Activated B cell treated with CpG ODN at 0.5 μM for 24 hours (primary cell): ENCODE results near the gene TBL3. TPM values are rescaled to one million over a fixed set of nuclear protein-coding genes. Genes with fewer than 3 reads are reported as not detected.

ENCODE experiments used
- ATAC-seq: fragments of 200-7000 bp; cut with Tn5 transposase; one replicate; pipeline ENCODE4 v1.10.0; 2021; ENCODE audit warnings: low read depth, mild to moderate bottlenecking, moderate library complexity
- CTCF ChIA-PET: fragments of 350-600 bp; sonication (Branson Sonifier 250); formaldehyde crosslinking; loops from one replicate; lab custom pipeline; 2021; ENCODE audit warnings: antibody characterized with exemption; lab: Charles Lee
- POLR2A ChIA-PET: fragments of 350-600 bp; sonication (Branson Sonifier 250); formaldehyde crosslinking; loops from one replicate; lab custom pipeline; 2021; ENCODE audit warnings: antibody characterized with exemption; lab: Charles Lee
- DNase-seq: peaks from one replicate; pipeline ENCODE4 v3.0.0; 2022
- H3K27ac Mint-ChIP-seq: one replicate; pipeline ENCODE4 v1.8.0; 2020; ENCODE audit warnings: mixed read lengths
- H3K27me3 Mint-ChIP-seq: one replicate; pipeline ENCODE4 v1.8.0; 2021; ENCODE audit warnings: mixed read lengths
- H3K36me3 Mint-ChIP-seq: one replicate; pipeline ENCODE4 v1.8.0; 2021; ENCODE audit warnings: low read depth, mixed read lengths
- H3K4me1 Mint-ChIP-seq: one replicate; pipeline ENCODE4 v1.8.0; 2021; ENCODE audit warnings: mixed read lengths
- H3K4me3 Mint-ChIP-seq: one replicate; pipeline ENCODE4 v1.8.0; 2020; ENCODE audit warnings: mild to moderate bottlenecking, mixed read lengths
- H3K9me3 Mint-ChIP-seq: one replicate; pipeline ENCODE4 v1.8.0; 2020; ENCODE audit warnings: mixed read lengths
- intact Hi-C: fragments of 100-400 bp; cut with micrococcal nuclease; formaldehyde crosslinking; loops from one replicate; pipeline ENCODE4 v1.15.1; 2024
- total RNA-seq: library from RNA; stranded (reverse); gene quantifications from 2 replicates; pipeline ENCODE4 v1.2.3, GENCODE V29; 2022
- TF ChIP-seq, protein P1 (sequence below): fragments of 200-600 bp; IDR thresholded peaks from one replicate; pipeline ENCODE4 v1.8.0; 2022; ENCODE audit warnings: antibody characterized with exemption, mild to moderate bottlenecking

Gene TBL3
- total RNA-seq, 1 donor from 2014 or later: 44.2 TPM

DNA sequence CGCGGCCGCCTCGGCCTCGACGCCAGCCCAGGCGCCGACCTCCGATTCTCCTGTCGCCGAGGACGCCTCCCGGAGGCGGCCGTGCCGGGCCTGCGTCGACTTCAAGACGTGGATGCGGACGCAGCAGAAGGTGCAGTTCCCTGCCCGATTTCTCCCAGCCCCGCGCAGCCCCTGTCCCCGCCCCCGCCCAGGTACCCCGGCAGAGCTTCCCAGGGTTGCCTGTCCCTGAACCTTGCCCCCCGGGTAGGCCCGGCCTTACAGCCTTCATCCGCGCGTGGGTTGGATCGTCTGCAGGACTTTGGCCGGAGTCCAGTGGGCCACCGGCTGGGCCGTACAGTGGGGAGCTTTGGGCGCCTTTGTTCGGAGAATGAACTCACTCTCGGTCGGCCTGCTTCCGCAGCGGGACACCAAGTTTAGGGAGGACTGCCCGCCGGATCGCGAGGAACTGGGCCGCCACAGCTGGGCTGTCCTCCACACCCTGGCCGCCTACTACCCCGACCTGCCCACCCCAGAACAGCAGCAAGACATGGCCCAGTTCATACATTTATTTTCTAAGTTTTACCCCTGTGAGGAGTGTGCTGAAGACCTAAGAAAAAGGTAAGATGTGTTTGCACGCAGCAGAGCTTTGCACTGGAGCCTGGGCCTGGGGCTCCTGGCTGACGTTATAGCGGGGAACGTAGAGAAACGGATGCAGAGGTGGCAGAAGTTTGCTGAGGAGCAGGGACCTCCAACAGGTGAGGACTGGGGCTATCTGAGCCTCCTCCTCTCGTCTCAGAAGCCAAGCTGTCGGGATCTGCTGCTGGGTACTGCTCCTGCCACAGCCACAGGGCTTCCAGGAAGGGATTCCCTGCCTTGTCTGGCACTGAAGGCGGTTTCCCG, 12.7 kb downstream of the TBL3 start:
- H3K4me1 Mint-ChIP-seq: peaks cover 30% of the 10 kb centered on the region
- DNase-seq (no peak), ATAC-seq (peak; percentile 10)
- H3K27me3 Mint-ChIP-seq: peaks cover 14% of the 10 kb centered on the region
- ChIA-PET POLR2A (interaction anchor here (0.6 to 21.9 kb wide), 9 partner anchors 7 to 658 kb away, joined by 3 to 351 read pairs (median 5); partner anchors contain the start of genes NDUFB10, RNF151, RPS2 and TBL3), CTCF (interaction anchor here (0.8 to 1.2 kb wide), 2 partner anchors 19 to 156 kb away, joined by 3 to 6 read pairs; no protein-coding TSS in a partner anchor)
- H3K27ac Mint-ChIP-seq: peak overlapping the region; percentile 35
- intact Hi-C loops: loop anchor here (1.0 kb wide), 3 partner anchors 8 to 20 kb away; partner anchors contain the start of gene RPS2
- TF ChIP-seq, protein P1, sequence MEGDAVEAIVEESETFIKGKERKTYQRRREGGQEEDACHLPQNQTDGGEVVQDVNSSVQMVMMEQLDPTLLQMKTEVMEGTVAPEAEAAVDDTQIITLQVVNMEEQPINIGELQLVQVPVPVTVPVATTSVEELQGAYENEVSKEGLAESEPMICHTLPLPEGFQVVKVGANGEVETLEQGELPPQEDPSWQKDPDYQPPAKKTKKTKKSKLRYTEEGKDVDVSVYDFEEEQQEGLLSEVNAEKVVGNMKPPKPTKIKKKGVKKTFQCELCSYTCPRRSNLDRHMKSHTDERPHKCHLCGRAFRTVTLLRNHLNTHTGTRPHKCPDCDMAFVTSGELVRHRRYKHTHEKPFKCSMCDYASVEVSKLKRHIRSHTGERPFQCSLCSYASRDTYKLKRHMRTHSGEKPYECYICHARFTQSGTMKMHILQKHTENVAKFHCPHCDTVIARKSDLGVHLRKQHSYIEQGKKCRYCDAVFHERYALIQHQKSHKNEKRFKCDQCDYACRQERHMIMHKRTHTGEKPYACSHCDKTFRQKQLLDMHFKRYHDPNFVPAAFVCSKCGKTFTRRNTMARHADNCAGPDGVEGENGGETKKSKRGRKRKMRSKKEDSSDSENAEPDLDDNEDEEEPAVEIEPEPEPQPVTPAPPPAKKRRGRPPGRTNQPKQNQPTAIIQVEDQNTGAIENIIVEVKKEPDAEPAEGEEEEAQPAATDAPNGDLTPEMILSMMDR: no peak
- peak overlapping the region; percentile 76 for H3K4me3 Mint-ChIP-seq
- peaks cover 16% of the 10 kb centered on the region for H3K36me3 Mint-ChIP-seq
- no peaks in the 10 kb centered on the region for H3K9me3 Mint-ChIP-seq

DNA sequence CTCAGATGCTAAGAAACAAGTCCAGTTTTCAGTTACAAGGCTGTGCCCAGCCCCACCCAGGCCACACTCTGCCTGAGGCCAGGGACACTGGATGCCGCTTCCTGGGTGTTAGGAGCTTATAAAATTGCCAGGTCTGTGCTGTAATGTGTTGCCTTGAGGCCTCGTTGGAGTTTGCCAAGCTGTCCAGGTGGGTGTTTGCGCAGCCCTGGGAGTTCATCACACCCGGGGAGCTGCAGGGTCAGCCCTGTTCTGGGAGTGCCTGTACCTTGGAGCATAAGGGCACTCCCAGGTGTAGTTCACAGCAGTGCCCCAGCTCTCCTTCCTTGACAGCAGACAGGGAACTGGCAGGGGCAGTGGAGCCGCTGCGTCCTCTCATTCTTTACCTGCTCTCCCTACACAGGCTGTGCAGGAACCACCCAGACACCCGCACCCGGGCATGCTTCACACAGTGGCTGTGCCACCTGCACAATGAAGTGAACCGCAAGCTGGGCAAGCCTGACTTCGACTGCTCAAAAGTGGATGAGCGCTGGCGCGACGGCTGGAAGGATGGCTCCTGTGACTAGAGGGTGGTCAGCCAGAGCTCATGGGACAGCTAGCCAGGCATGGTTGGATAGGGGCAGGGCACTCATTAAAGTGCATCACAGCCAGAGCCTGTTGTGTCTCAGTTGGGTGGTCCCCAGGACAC, 13.8 kb downstream of the TBL3 start:
- intact Hi-C loops: no loop called here
- Mint-ChIP-seq H3K27ac (no peak overlapping the region), H3K4me3 (peak overlapping the region; percentile 76), H3K27me3 (peaks cover 14% of the 10 kb centered on the region), H3K36me3 (peaks cover 16% of the 10 kb centered on the region), H3K9me3 (no peaks in the 10 kb centered on the region), H3K4me1 (peaks cover 30% of the 10 kb centered on the region)
- DNase-seq (no peak), ATAC-seq (no peak)
- TF ChIP-seq, protein P1: no peak
- CTCF ChIA-PET: interaction anchor here (0.7 kb wide), 1 partner anchor 22 kb away, joined by 3 read pairs; no protein-coding TSS in a partner anchor
- POLR2A ChIA-PET: interaction anchor here (0.6 to 21.9 kb wide), 5 partner anchors 14 to 56 kb away, joined by 3 to 351 read pairs (median 5); partner anchors contain the start of genes NDUFB10, RNF151, RPS2 and TBL3

DNA sequence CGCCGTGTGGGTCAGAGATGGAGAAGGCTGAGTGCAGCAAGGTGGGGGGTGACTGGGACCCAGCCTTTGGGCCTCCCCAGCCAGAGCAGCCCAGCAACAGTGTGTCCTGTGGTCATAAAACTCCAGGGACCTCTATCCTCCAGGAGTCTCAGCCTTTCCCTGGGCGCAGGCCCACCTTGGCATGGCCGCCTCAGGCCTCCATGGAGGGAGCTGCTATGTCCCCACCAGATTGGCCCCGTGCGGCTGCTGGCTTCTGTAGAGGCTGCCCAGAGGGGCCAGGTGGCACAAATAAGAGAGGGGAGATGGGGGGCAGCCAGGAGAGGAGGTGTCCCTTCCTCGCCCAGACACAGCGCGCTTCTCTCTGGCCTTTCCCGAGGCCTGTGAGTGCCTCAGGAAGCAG, 15.3 kb downstream of the TBL3 start:
- H3K4me1 Mint-ChIP-seq: peaks cover 35% of the 10 kb centered on the region
- H3K27ac Mint-ChIP-seq: no peak overlapping the region
- TF ChIP-seq, protein P1: no peak
- H3K9me3 Mint-ChIP-seq: no peaks in the 10 kb centered on the region
- intact Hi-C loops: no loop called here
- ChIA-PET CTCF (interaction anchor here (1.9 kb wide), 1 partner anchor 17 kb away, joined by 4 read pairs; no protein-coding TSS in a partner anchor), POLR2A (interaction anchor here (0.6 to 21.9 kb wide), 3 partner anchors 22 to 1765 kb away, joined by 3 to 351 read pairs (median 4); partner anchors contain the start of genes NDUFB10, RNF151 and RPS2)
- ATAC-seq (no peak), DNase-seq (no peak)
- peaks cover 16% of the 10 kb centered on the region for H3K36me3 Mint-ChIP-seq
- peaks cover 7% of the 10 kb centered on the region for H3K27me3 Mint-ChIP-seq
- H3K4me3 Mint-ChIP-seq: no peak overlapping the region

DNA sequence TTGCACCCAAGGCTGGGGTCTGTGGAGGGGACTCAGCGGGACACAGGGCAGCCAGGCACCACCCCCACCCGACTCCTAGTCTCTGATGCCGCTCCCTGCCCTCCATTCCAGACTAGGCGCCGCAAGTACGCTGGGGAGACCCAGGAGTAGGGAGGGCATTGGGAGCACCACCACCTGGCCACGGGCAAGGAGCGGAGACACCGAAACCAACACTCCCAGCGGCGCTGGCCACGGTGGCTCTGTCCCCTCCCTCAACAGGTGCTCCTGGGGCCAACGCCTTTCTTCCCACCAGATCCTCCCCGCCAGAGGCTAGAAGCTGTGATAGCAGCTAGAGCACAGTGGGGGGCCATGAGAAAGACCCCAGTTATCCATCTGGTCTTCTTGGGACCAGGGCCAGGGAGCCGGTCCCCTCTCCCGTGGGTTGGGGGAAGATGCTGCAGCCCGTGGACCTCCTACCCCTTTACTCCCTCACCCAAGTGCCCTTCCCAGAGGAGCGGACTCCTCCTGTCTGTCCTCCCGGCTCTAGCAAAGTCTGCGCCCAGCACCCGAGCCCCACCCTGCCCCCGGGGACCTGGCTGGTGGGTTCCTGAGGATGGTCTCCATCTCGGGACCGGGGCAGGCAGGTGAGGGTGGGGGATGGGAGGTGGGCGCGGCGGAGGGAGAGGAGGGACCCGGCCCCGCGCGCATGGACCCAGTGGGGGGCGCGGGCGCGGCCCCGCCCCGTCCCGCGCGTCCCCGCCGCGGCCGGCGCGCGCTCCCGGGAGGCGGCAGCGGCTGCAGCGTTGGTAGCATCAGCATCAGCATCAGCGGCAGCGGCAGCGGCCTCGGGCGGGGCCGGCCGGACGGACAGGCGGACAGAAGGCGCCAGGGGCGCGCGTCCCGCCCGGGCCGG, 17.6 kb downstream of the TBL3 start, which contains the start of gene SYNGR3:
Gene SYNGR3 (plus strand): TSS at position 762 of the 892 bp plus-strand sequence. CDS start 133 bp downstream, outside the sequence.
- ChIA-PET POLR2A (interaction anchor here (0.7 to 21.9 kb wide), 8 partner anchors 8 to 226 kb away, joined by 3 to 351 read pairs (median 10); partner anchors contain the start of genes MLST8, NDUFB10, NOXO1 and PGP), CTCF (interaction anchor here (1.9 kb wide), 1 partner anchor 14 kb away, joined by 4 read pairs; no protein-coding TSS in a partner anchor)
- ATAC-seq: no peak
- no peaks in the 10 kb centered on the region for H3K9me3 Mint-ChIP-seq
- TF ChIP-seq, protein P1: no peak
- H3K27ac Mint-ChIP-seq: peak within 1 kb of the TSS; percentile 88
- peaks cover 38% of the 10 kb centered on the region for H3K4me1 Mint-ChIP-seq
- DNase-seq: peak; percentile 38
- peaks cover 16% of the 10 kb centered on the region for H3K36me3 Mint-ChIP-seq
- H3K27me3 Mint-ChIP-seq: no peaks in the 10 kb centered on the region
- H3K4me3 Mint-ChIP-seq: peak within 1 kb of the TSS; percentile 82
- intact Hi-C loops: loop anchor here (5.0 kb wide), 1 partner anchor 377 kb away; the partner anchor contains the start of genes CRAMP1 and IFT140
